Measurements from ENCODE around the gene TMEM139. TPM values are rescaled to one million over a fixed set of nuclear protein-coding genes. Genes with fewer than 3 reads are reported as not detected.

The TMEM139 gene
- total and polyA plus RNA-seq, 2 experiments from 2014 or later, result 15.6 to 19.8 TPM

DNA sequence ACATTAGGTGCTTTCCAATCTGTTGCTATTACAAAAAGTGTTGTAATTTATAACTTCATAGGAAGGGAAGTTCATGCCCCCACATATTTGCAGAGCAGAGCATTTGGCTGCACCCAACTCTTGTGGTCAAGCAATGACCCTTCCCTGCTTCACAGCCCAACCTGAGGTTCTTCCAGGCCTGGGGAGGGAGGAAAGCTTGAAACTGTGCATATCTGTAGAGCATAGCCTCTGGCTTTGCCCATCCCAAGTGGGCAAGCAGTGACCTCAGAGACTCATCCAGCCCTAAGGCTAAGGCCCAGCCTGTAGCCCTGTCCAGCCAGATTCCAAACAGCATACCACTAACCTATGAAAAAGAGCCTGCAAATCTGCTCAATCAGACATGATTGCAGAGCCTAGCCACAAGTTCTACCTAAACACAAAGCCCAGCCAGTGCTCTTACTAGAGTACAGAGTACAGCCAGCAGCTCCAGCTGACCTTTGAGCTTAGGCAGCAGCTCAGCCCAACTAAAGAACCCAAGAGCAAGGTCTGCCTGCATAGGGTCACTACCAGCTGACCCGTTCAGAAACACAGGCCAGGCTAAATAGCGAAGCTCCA lies 35.9 kb upstream of the TMEM139 start:
- peak overlapping the region; percentile 24 for H3K27ac ChIP-seq
- DNase-seq (ENCODE audit: low spot score), result peak; percentile 64
- no peaks in the 10 kb centered on the region for H3K9me2 ChIP-seq (replicated peaks; ENCODE audit: insufficient read depth)
- 51% methylated on average over 2 of the region's 2 CpGs for WGBS (ENCODE audit: low lambda C conversion rate, missing lambda C conversion rate)
- no peak overlapping the region for H3K4me3 ChIP-seq
- TF ChIP-seq EZH2phosphoT487 (IDR thresholded peaks at IDR 0.05; ENCODE audit: low read depth, severe bottlenecking, unreplicated experiment) (no peak), EZH2 (IDR thresholded peaks at IDR 0.05; ENCODE audit: borderline replicate concordance) (no peak)
- TF ChIP-seq, protein P1, sequence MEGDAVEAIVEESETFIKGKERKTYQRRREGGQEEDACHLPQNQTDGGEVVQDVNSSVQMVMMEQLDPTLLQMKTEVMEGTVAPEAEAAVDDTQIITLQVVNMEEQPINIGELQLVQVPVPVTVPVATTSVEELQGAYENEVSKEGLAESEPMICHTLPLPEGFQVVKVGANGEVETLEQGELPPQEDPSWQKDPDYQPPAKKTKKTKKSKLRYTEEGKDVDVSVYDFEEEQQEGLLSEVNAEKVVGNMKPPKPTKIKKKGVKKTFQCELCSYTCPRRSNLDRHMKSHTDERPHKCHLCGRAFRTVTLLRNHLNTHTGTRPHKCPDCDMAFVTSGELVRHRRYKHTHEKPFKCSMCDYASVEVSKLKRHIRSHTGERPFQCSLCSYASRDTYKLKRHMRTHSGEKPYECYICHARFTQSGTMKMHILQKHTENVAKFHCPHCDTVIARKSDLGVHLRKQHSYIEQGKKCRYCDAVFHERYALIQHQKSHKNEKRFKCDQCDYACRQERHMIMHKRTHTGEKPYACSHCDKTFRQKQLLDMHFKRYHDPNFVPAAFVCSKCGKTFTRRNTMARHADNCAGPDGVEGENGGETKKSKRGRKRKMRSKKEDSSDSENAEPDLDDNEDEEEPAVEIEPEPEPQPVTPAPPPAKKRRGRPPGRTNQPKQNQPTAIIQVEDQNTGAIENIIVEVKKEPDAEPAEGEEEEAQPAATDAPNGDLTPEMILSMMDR (IDR thresholded peaks at IDR 0.05; ENCODE audit: poor library complexity), result no peak
- peaks cover 10% of the 10 kb centered on the region for H3K4me1 ChIP-seq (ENCODE audit: insufficient read depth)
- no peak overlapping the region for H2AFZ ChIP-seq
- no peaks in the 10 kb centered on the region for H3K79me2 ChIP-seq
- no peaks in the 10 kb centered on the region for H4K20me1 ChIP-seq (ENCODE audit: insufficient read depth, poor library complexity, severe bottlenecking)
- H3K27me3 ChIP-seq, result no peaks in the 10 kb centered on the region
- H3K9me3 ChIP-seq (ENCODE audit: low read depth), result no peaks in the 10 kb centered on the region
- H3K36me3 ChIP-seq (replicated peaks; ENCODE audit: insufficient read depth, low read depth), result no peaks in the 10 kb centered on the region
- no peak overlapping the region for H3K4me2 ChIP-seq

DNA sequence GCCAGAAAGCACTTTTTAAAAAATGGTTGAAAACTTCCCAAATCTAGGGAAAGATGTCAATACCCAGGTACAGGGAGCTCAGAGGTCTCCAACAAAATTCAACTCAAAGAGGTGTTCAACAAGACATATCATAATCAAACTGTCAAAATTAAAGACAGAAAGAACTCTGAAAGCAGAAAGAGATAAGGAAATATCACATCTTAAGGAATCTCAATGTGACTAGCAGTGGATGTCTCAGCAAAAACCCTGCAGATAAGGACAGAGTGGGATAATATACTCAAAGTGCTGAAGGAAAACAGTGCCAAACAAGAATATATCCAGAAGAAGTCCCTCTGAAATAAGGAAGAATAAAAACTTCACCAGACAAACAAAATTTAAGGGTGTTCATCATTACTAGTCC lies 34.6 kb upstream of the TMEM139 start:
- no peaks in the 10 kb centered on the region for H3K27me3 ChIP-seq
- H4K20me1 ChIP-seq (ENCODE audit: insufficient read depth, poor library complexity, severe bottlenecking), result no peaks in the 10 kb centered on the region
- H3K4me2 ChIP-seq, result no peak overlapping the region
- no peaks in the 10 kb centered on the region for H3K36me3 ChIP-seq (replicated peaks; ENCODE audit: insufficient read depth, low read depth)
- H3K9me2 ChIP-seq (replicated peaks; ENCODE audit: insufficient read depth), result no peaks in the 10 kb centered on the region
- peaks cover 10% of the 10 kb centered on the region for H3K4me1 ChIP-seq (ENCODE audit: insufficient read depth)
- no peaks in the 10 kb centered on the region for H3K79me2 ChIP-seq
- no peak overlapping the region for H3K4me3 ChIP-seq
- no peak for DNase-seq (ENCODE audit: low spot score)
- no peak overlapping the region for H2AFZ ChIP-seq
- TF ChIP-seq, protein P1 (IDR thresholded peaks at IDR 0.05; ENCODE audit: poor library complexity), result no peak
- TF ChIP-seq EZH2 (IDR thresholded peaks at IDR 0.05; ENCODE audit: borderline replicate concordance) (no peak), EZH2phosphoT487 (IDR thresholded peaks at IDR 0.05; ENCODE audit: low read depth, severe bottlenecking, unreplicated experiment) (no peak)
- H3K9me3 ChIP-seq (ENCODE audit: low read depth), result no peaks in the 10 kb centered on the region
- no peak overlapping the region for H3K27ac ChIP-seq

DNA sequence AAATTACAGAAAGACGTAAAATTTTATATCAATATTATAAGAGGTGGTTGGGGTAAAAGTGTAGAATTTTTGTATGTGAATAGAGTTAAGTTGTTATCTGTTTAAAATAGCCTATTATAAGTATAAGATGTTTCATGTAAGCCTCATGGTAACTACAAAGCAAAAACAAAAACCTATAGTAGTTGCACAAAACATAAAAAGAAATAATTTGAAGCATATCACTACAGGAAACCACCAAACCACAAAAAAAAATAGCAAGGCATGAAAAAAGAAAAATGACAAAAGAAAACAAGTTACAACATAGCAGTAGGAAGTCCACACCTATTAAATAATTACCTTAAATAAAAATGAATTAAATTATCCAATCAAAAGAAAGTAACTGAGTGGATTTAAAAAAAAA lies 33.9 kb upstream of the TMEM139 start:
- no peak for DNase-seq (ENCODE audit: low spot score)
- Histone ChIP-seq H3K4me3 (no peak overlapping the region), H3K4me2 (no peak overlapping the region), H3K27me3 (no peaks in the 10 kb centered on the region), H3K36me3 (replicated peaks; ENCODE audit: insufficient read depth, low read depth) (no peaks in the 10 kb centered on the region), H3K9me2 (replicated peaks; ENCODE audit: insufficient read depth) (no peaks in the 10 kb centered on the region), H2AFZ (no peak overlapping the region), H3K79me2 (no peaks in the 10 kb centered on the region), H4K20me1 (ENCODE audit: insufficient read depth, poor library complexity, severe bottlenecking) (no peaks in the 10 kb centered on the region), H3K27ac (no peak overlapping the region), H3K4me1 (ENCODE audit: insufficient read depth) (peaks cover 10% of the 10 kb centered on the region), H3K9me3 (ENCODE audit: low read depth) (no peaks in the 10 kb centered on the region)
- 89% methylated on average over 1 of the region's 1 CpG for WGBS (ENCODE audit: low lambda C conversion rate, missing lambda C conversion rate)
- TF ChIP-seq EZH2phosphoT487 (IDR thresholded peaks at IDR 0.05; ENCODE audit: low read depth, severe bottlenecking, unreplicated experiment) (no peak), EZH2 (IDR thresholded peaks at IDR 0.05; ENCODE audit: borderline replicate concordance) (no peak)
- TF ChIP-seq, protein P1 (IDR thresholded peaks at IDR 0.05; ENCODE audit: poor library complexity), result no peak
